Ascending aorta (tissue), 2 donors: ENCODE results near the gene PDZRN4. TPM values are rescaled to one million over a fixed set of nuclear protein-coding genes. Genes with fewer than 3 reads are reported as not detected.

ENCODE experiments used
- DNase-seq, 2 donors: peaks; one replicate each; pipeline ENCODE4 v3.0.0-alpha.2; 2019; ENCODE audit warnings: low spot score in 2 of 2
- H3K27ac ChIP-seq, 2 donors: fragments of 200-600 bp; sonication (generic); one replicate each; pipeline ENCODE4 v1.5.1; 2016 to 2017; ENCODE audit warnings: mild to moderate bottlenecking in 1 of 2
- H3K27me3 ChIP-seq: fragments of 200-600 bp; sonication (generic); one replicate; pipeline ENCODE4 v1.5.1; 2017
- H3K36me3 ChIP-seq, 2 donors: fragments of 200-600 bp; sonication (generic); one replicate each; pipeline ENCODE4 v1.5.1; 2016
- H3K4me1 ChIP-seq, 2 donors: fragments of 200-600 bp; sonication (generic); one replicate each; pipeline ENCODE4 v1.5.1; 2016 to 2017; ENCODE audit warnings: mild to moderate bottlenecking in 1 of 2
- H3K4me3 ChIP-seq, 2 donors: fragments of 200-600 bp; sonication (generic); one replicate each; pipeline ENCODE4 v1.5.1; 2016 to 2017; ENCODE audit warnings: mild to moderate bottlenecking in 1 of 2
- H3K9me3 ChIP-seq, 2 donors: fragments of 200-600 bp; sonication (generic); one replicate each; pipeline ENCODE4 v1.5.1; 2016
- CTCF ChIP-seq, 3 experiments: fragments of 200-600 bp in 2 of 3; fragments of 450-650 bp in 1 of 3; sonication (generic) in 2 of 3; IDR thresholded peaks; one replicate each; pipeline ENCODE4 v1.5.1; 2016 to 2019; ENCODE audit warnings: antibody characterized with exemption in 3 of 3, mild to moderate bottlenecking in 1 of 3, moderate library complexity in 1 of 3
- intact Hi-C: fragments of 100-400 bp; cut with DNase I; formaldehyde crosslinking; loops from one replicate; pipeline ENCODE4 v1.15.1; 2023
- total RNA-seq: library from RNA; depleted of rRNA; stranded (reverse); fragments of >200 nt; gene quantifications from one replicate; pipeline ENCODE4 v1.1.0, GENCODE V29; 2016

The PDZRN4 gene
- total RNA-seq, 1 donor from 2014 or later = 1.3 TPM

GRCh38 chr12:41339784-41340183 lies 151.7 kb downstream of the PDZRN4 start:
- no peaks in the 10 kb centered on the region for H3K27me3 ChIP-seq
- no peak overlapping the region for H3K27ac ChIP-seq
- DNase-seq = no peak
- intact Hi-C loops = no loop called here
- no peaks in the 10 kb centered on the region for H3K36me3 ChIP-seq
- no peaks in the 10 kb centered on the region for H3K9me3 ChIP-seq
- no peak for TF ChIP-seq CTCF (IDR thresholded peaks at IDR 0.05)
- H3K4me1 ChIP-seq = no peaks in the 10 kb centered on the region
- no peak overlapping the region for H3K4me3 ChIP-seq

GRCh38 chr12:41344776-41345470 lies 156.8 kb downstream of the PDZRN4 start:
- Histone ChIP-seq H3K27ac (no peak overlapping the region), H3K4me3 (no peak overlapping the region), H3K4me1 (no peaks in the 10 kb centered on the region), H3K36me3 (no peaks in the 10 kb centered on the region), H3K9me3 (no peaks in the 10 kb centered on the region), H3K27me3 (no peaks in the 10 kb centered on the region)
- no peak for TF ChIP-seq CTCF (IDR thresholded peaks at IDR 0.05)
- no peak for DNase-seq
- intact Hi-C loops = no loop called here

GRCh38 chr12:41348198-41348597 lies 160.1 kb downstream of the PDZRN4 start:
- DNase-seq = no peak
- no peaks in the 10 kb centered on the region for H3K4me1 ChIP-seq
- intact Hi-C loops = no loop called here
- no peaks in the 10 kb centered on the region for H3K27me3 ChIP-seq
- H3K36me3 ChIP-seq = no peaks in the 10 kb centered on the region
- H3K9me3 ChIP-seq = no peaks in the 10 kb centered on the region
- H3K27ac ChIP-seq = no peak overlapping the region
- no peak overlapping the region for H3K4me3 ChIP-seq
- TF ChIP-seq CTCF (IDR thresholded peaks at IDR 0.05) = no peak

- intact Hi-C loops = no loop called here
- no peak for TF ChIP-seq CTCF (IDR thresholded peaks at IDR 0.05)
These were observed 168.1 kb downstream of the PDZRN4 start for GRCh38 chr12:41356181-41356580.

GRCh38 chr12:41361738-41362137 lies 173.6 kb downstream of the PDZRN4 start:
- DNase-seq = no peak
- intact Hi-C loops = no loop called here
- no peaks in the 10 kb centered on the region for H3K9me3 ChIP-seq
- no peak for TF ChIP-seq CTCF (IDR thresholded peaks at IDR 0.05)
- H3K4me1 ChIP-seq = no peaks in the 10 kb centered on the region
- no peak overlapping the region for H3K27ac ChIP-seq
- no peaks in the 10 kb centered on the region for H3K36me3 ChIP-seq
- H3K27me3 ChIP-seq = no peaks in the 10 kb centered on the region
- no peak overlapping the region for H3K4me3 ChIP-seq

More at GRCh38 chr12:41356181-41356580, 168.1 kb downstream of the PDZRN4 start:
- Histone ChIP-seq H3K4me3 (no peak overlapping the region), H3K9me3 (no peaks in the 10 kb centered on the region), H3K36me3 (no peaks in the 10 kb centered on the region), H3K27ac (no peak overlapping the region), H3K27me3 (no peaks in the 10 kb centered on the region), H3K4me1 (no peaks in the 10 kb centered on the region)
- DNase-seq = no peak

- no peak overlapping the region for H3K4me3 ChIP-seq
- H3K4me1 ChIP-seq = no peaks in the 10 kb centered on the region
- intact Hi-C loops = no loop called here
- DNase-seq = no peak
- no peaks in the 10 kb centered on the region for H3K36me3 ChIP-seq
- no peaks in the 10 kb centered on the region for H3K27me3 ChIP-seq
- H3K27ac ChIP-seq = no peak overlapping the region
- no peak for TF ChIP-seq CTCF (IDR thresholded peaks at IDR 0.05)
- no peaks in the 10 kb centered on the region for H3K9me3 ChIP-seq
These were observed 174.4 kb downstream of the PDZRN4 start for GRCh38 chr12:41362510-41362909.
